Measurements from ENCODE around the gene NUDT4. TPM values are rescaled to one million over a fixed set of nuclear protein-coding genes. Genes with fewer than 3 reads are reported as not detected.

NUDT4 gene
- total and polyA plus RNA-seq, 9 of the 15 experiments (the other 6 are each of a cell fraction or from before 2014, with no cell fraction given) = 38.1 to 164 (median 99.2) TPM

GRCh38 chr12:93417967-93418480, 40.3 kb downstream of the NUDT4 start:
- no peak overlapping the region for H3K4me2 ChIP-seq (ENCODE audit: insufficient read depth, low read length)
- H3K9ac ChIP-seq (ENCODE audit: insufficient read depth in 1 of 2, low read depth in 2 of 2, low read length in 2 of 2) = no peak overlapping the region
- BruUV-seq (replicated peaks) = no TSS peak
- ChIA-PET POLR2A (no interaction called here), CTCF (ENCODE audit: low intra/inter-chr PET ratio) (interaction anchor here (2.6 kb wide), 1 partner anchor 633 kb away, joined by 11 read pairs; no protein-coding TSS in a partner anchor)
- TF ChIP-seq ZNF121 (CRISPR knock-in tag; conservative IDR thresholded peaks at IDR 0.05) = peak; percentile 91
- TF ChIP-seq ZNF512 (tag; IDR thresholded peaks at IDR 0.05) = no peak
- peak; percentile 55 for TF ChIP-seq RBM25 (IDR thresholded peaks at IDR 0.05; ENCODE audit: low read depth, low read length, severe bottlenecking)
- peaks cover 3 to 14% of the 10 kb centered on the region in 2 experiments; a peak in 2 of 5 replicates for H3K4me1 ChIP-seq (replicated peaks in 1 of 2; ENCODE audit: control insufficient read depth in 2 of 2, insufficient read depth in 2 of 2, low read length in 2 of 2)
- in situ Hi-C loops (cut with MboI) (loop anchor here (25.0 kb wide), 2 partner anchors 431 to 631 kb away; no protein-coding TSS in a partner anchor), intact Hi-C loops (cut with micrococcal nuclease) (loop anchor here (5.0 kb wide), 3 partner anchors 391 to 631 kb away; no protein-coding TSS in a partner anchor)
- no peak overlapping the region for H2AFZ ChIP-seq (ENCODE audit: low read depth, low read length)
- H3K9me1 ChIP-seq (ENCODE audit: control insufficient read depth, insufficient read depth, low read length) = no peaks in the 10 kb centered on the region
- peaks cover 20% of the 10 kb centered on the region for H4K20me1 ChIP-seq (replicated peaks; ENCODE audit: control insufficient read depth, insufficient read depth, low read length)
- WGBS (ENCODE audit: insufficient coverage, low coverage, missing lambda C conversion rate) = 89% methylated on average over 4 of the region's 4 CpGs
- no peaks in the 10 kb centered on the region for H3K27me3 ChIP-seq (ENCODE audit: control insufficient read depth in 2 of 2, insufficient read depth in 2 of 2, low read length in 2 of 2)
- DNase-seq (ENCODE audit: extremely low read depth in 1 of 4, low spot score in 3 of 4) (no peak), FAIRE-seq (no peak), ATAC-seq (no peak)
- H3K79me2 ChIP-seq (ENCODE audit: control insufficient read depth, insufficient read depth, low read length) = peaks cover 97% of the 10 kb centered on the region
- no peak overlapping the region for H3K27ac ChIP-seq (ENCODE audit: extremely low read depth, low read depth, low read length)
- no peak overlapping the region for H3K4me3 ChIP-seq
- H3K36me3 ChIP-seq (ENCODE audit: control insufficient read depth, insufficient read depth, low read length) = peaks cover 10% of the 10 kb centered on the region; the same call in 2 of the 3 replicates
- H3K9me3 ChIP-seq (replicated peaks; ENCODE audit: control insufficient read depth, insufficient read depth, low read depth, low read length) = no peaks in the 10 kb centered on the region
